ENCODE results near the gene PTPN22. TPM values are rescaled to one million over a fixed set of nuclear protein-coding genes. Genes with fewer than 3 reads are reported as not detected.

The PTPN22 gene
- under 0.01 and 0.44 TPM in 2 replicates for total RNA-seq

DNA sequence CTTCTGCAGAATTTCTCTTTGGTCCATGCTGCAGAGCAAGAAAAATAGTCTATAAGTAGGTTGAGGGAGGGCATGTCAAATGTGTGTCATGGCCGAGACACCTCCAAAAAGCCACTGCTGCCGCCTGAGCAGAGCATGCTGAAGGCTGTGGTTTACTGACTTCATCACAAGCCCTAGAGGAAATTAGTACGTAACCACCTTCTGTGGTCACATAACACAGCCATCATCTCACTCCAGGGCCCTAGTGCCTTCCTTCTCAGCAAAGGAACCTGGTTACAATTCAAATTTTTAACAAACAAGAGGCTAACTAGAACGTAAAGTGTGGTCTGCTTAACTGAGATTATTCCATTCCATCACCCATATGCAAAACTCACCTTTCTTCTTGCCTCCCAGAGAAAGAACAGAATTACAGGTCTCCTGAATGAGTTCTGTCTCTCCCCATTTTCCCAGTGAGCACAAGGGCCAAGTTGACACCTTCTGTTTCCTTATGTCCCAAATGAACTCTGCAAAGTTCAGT, at the start of gene PTPN22:
PTPN22 (minus strand) TSS at position 116 of the 517 bp plus-strand sequence.
- peak in 1 of 2 donors; percentile 72 for DNase-seq (ENCODE audit: low read depth in 2 of 2)

DNA sequence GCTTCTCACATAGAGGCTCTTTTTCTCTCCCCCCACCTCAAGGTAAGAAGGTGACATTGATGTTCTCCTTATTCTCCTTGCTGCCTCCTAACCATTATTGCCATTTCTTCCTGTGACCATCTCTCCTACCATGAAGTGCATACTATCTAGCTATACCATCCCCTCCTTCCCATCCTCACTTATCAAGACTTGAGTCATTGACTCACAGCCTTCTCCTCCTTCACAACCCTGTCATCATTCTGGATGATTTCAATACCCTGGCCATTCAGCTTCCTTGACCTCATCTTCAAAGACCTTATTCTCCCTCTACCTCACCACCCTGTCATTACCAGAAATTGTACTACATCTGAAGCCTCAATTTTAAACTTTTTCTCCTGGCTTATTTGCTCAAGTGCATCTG, 46.7 kb upstream of the PTPN22 start:
- no peak for DNase-seq (ENCODE audit: low read depth in 2 of 2)

DNA sequence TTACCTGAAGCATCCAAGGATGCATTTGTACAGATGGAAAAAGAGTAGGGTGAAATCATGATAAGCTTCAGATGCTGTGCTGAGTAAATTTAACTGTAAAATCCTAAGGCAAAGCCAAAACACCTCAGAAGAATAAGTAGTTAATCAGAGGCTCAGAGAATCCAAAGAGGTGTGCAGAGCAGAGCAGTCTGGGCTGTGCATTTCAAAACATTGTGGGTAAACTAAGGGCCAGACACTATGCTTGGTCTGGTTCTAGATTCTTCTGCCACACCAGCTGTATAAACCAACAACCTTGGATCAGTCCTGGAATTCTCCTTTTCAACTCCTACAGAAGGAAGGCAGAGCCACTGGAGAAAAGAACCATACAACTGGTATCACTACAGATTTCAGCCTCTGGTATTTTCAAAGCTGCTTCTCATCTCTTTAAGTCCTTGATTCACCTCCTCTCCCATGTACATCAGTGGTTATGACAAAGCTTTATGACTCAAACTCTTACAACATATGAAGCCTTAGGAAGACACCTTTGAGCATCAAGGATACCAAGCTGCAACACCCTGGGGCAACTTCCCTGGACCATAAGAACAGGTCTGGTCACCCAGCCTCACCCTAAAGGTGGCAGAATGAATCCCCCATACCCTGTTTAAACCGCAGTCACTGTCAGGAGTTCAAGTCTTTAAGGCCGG, 46.0 kb upstream of the PTPN22 start:
- DNase-seq (ENCODE audit: low read depth in 2 of 2) = no peak

DNA sequence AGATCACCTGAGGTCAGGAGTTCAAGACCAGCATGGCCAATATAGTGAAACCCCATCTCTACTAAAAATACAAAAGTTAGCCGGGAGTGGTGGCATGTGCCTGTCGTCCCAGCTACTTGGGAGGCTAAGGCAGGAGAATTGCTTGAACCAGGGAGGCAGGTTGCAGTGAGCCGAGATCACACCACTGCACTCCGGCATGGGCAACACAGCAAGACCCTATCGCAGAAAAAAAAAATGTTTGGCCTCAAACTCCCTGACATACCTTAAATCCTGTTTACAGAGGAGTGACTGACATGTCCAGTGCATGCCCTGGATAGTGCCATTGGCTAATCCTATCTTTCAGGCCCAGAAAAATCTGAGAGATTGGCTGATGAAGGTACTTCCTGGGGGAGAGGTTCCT, 45.5 kb upstream of the PTPN22 start:
- no peak for DNase-seq (ENCODE audit: low read depth in 2 of 2)

DNA sequence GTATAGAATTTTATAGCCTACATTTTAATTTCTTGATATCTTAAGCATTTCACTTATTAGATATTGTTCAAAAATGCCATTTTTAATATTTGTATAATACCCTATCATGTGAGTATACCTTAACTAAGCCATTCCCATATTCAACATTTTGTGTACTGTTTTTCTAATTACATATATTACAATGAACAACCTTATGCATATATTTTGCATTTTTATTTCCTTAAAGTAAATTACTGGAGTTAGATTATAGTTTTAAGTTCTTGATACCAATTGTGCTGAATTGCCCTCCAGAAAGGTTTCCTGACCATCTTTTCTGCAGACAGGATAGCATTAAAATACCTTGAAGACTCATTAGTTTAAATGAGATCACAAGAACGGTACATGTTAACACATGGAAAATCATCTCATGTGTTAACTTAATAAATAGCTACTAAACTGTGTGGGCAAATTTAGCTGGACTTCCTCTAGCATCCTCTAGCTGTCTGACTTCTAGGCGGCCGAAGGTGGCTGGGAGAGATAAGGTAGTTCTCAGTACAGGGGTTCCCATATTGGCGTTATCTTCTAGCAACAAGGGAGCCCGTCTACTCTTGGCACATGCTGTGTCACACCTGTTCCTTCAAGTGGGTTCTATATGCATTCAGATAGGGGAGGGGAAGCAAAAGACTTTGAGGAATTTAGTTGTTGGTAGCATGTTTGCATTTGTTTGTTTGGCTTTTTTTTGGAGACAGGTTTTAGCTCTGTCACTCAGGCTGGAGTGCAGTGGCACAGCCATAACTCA, 42.6 kb upstream of the PTPN22 start:
- no peak for DNase-seq (ENCODE audit: low read depth in 2 of 2)

DNA sequence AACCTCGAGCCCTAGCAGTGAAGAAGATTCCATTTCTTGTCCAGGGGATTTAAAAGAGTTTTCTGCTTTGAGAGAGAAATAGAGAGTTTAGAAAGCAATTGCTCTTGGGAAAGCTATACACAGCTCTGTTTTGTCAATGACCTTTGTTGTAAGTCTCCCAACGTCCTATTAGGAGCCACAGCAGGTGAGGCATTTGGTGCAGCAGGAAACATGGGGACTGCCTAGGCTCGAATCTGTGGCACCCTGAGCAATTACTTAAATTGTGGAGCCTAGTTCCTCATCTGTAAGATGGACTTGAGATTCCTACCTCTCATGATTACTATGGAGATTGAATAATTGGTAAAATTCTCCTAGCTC, 41.8 kb upstream of the PTPN22 start:
- DNase-seq (ENCODE audit: low read depth in 2 of 2) = no peak

DNA sequence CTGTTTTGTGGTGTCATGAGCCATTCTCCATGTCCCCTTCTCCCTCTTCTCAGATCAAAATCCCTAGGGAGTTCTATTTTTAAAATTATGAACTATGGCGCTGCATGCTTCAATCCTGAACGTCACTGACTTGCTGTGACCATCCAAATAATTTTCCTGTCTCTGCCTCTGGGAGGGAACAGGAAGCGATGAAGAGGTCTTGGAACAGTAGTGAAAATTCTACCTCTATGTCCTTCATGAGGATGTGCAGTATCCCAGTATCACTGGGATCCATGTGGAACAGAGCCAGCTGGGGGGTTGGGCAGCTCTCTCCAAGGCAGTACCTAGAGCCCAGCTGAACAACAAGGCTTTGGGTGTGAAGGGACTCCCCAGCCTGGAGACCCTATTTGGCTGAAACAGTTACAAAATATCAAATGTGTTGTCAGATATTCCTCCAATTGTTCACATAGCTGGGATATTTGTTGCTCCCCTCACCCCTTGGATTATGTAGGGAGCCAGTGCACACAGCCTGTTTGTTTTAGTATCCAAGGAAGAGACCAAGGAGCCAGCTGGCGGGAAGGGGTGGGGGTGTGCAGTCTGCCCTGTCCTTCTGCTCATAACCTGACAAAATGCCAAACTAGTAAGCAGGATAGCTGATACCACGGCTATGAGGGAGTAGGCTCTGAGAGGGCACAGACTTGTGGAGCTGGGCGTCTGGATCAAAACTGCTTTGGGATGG, 41.2 kb upstream of the PTPN22 start:
- DNase-seq (ENCODE audit: low read depth in 2 of 2) = peak in 1 of 2 donors; percentile 86

DNA sequence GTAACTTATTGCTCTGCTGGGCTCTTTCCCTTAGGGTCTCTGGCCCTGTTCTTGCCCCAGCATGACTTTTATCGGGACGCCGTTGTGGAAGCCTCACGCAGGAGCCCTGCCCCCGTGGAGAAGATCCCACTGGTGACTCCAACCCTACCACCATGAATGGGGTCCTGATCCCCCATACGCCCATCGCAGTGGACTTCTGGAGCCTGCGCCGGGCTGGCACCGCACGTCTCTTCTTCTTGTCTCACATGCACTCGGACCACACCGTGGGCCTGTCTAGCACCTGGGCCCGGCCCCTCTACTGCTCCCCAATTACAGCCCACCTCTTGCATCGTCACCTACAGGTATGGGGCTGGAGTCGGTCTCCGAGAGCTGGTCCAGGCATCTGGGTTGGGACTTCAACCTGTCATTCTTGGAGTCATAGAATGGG, 33.9 kb upstream of the PTPN22 start:
- no peak for DNase-seq (ENCODE audit: low read depth in 2 of 2)

DNA sequence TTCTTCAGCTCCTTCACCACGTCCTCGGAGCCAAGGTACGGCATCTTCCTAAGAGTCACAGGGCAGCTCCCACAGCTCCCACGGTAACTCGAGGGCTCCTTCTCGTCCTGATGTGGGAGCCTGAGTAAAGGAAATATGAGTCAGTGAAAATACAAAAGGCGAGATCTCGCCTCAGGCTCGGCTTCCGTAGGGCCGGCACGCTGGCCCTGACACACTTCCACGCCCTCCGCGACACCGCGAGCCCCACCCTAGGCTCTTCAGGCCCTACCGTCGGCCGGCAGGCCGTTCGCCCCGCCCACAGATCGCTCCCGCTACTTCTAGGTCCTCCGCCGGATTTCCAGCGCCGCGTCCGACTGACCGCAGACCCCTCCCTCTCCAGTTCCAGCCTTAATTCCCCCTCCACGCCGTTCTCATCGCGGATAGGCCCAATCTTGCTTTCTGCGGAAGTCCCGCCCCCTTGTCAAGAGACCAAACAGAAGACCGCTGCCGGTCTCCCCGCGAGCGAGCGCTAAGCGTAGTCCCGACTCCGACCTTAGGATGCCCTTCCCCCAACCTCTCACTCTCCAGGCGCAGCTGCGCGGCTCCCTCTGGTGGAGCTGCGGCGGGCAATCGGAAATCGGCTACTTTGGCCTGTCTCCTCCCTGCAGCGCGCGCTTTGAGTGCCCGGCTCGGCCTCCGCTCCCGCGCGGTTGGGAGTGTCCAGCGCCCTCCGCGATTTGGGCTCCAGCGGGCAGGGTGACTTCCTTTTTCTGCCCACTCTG, 33.3 kb upstream of the PTPN22 start, which contains the start of the genes AP4B1 and DCLRE1B:
AP4B1 (minus strand) TSS at position 126 of the 761 bp plus-strand sequence; CDS start at position 44, 82 bp downstream.
DCLRE1B (plus strand) TSS at position 653 of the 761 bp plus-strand sequence. CDS start 261 bp downstream, outside the sequence.
- peak; percentile 100 for DNase-seq (ENCODE audit: low read depth in 2 of 2)

DNA sequence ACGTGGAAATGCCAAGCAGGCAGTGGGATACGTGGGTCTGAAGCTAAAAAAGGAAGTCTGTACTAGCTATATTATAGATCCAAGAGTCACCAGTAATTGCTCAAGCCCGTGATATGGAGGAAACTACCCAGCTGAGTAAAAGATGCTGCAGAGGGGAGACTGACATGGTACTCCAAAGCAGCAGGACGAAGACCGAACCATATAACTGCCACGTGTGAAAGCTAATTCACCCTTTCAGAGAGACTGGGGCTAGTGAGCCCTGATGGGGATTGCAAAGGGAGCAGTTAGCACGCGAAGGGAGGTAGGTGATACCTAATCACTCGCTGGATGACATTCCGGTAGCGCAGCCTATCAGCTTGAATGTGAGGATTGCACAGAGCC, 32.8 kb upstream of the PTPN22 start:
- peak in 1 of 2 donors; percentile 64 for DNase-seq (ENCODE audit: low read depth in 2 of 2)

DNA sequence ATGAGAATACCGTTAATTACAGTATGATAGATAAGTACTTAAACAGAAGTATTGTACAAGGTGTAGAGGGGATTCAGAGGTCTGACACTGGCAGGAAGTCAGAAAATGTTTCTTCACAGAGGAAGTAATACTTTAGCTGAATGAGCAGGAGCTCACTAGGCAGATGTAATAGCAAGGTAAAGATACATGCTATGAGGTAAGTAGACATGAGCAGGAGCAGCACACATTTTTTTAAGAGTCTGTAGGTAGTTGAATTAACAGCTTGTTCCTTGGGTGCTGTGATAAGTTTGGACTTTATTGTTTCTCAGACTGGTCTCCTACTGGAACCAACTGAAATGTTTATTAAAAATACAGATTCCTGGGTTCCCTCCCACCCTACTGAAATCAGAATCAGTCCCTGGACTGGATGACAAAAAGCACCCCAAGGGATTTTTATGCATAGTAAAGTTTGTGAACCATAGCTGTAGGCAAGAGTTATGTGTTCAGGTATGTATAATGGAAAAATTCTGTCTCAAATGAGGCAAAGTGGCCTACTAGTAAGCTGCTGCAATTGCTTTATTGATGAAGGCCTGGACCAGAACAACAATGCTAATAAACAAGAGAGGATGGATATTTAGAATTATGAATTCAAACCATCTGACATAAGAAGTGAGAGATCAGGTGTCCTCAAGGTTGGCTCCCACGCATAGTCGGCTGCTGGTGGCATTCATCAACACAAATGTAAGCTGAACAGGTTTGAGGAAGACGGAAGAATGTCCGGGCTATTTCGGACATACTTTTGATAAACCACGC, 32.2 kb upstream of the PTPN22 start:
- DNase-seq (ENCODE audit: low read depth in 2 of 2) = no peak

DNA sequence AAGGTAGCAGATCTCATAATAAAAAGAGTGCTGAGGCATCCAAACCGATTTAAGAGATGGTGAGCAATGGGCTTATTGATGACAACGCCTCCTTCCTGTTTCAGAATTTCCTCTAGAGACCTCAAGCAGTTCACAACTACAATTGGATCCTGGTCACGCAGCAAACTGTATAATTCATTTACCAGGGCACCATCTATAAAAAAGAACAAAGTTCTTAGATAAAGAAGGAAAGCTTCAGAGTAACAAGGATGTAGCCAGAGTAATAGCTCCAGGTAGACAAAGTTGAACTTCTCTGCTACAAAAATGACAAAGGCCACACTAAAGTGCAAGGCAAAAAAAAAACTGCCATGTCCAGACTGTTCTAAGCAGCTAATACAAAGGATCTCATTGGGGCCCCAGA, 29.7 kb upstream of the PTPN22 start:
- no peak for DNase-seq (ENCODE audit: low read depth in 2 of 2)

DNA sequence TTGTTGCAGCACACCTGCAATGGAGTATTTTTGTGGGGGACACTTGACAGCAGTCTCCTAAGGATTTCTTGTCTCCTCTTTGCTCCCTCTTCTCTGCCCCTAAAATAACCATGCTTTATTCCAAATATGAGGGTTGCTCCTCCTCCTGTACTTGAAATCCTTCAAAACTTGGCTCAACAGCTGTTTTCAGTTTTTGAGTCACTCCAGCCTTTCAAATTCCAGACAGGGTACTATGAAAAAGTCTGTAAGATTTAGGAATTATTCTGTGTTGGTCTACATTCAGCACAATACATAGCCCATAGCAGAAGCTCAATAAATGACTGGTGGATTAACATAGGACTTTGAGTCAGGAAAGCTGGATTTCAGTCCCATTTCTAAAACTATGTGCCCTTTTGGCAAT, 27.6 kb upstream of the PTPN22 start:
- no peak for DNase-seq (ENCODE audit: low read depth in 2 of 2)

DNA sequence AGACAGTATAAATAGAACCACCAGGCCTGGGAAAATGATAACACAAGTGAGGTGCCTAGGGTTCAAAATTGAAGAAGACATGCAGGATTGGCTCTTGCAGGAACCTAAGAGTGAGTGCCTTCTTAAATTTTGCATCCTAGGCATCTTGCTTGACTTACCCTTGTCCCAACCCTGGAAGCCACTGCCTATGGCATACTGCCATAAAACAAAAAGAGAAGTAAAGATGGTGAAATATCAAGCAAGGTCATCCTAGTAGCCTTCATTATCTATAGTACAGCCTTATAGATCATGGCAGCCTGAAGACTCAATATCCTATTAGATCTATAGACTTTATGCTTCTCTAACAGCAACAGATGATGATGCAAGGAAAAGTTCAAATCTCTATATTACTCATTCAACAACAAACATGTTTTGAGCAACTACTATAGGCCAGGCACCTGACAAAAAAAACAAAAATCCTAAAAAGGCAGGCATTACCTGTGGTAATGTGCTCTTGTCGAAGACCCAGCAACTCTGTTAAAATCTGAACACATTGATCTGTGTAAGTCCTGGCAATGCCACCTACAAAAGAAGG, 26.8 kb upstream of the PTPN22 start:
- no peak for DNase-seq (ENCODE audit: low read depth in 2 of 2)

DNA sequence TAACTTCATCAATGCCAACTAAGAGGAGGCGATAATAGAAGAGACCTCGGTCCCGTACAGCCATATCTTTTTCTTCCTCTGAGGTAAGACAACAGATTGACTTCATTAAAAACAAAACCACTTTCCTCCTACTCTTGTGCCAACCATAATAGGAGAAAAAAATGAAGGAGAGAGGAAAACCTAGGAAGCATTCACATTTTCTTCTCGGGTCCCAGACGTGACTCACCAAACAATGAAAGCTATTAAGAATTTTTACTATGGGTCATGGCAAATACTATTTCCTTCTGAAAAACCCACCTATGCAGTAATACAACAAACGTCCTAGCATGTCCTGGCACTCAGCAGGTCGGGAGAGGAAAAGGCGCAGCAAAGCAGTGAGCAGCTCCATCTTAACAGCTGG, 24.4 kb upstream of the PTPN22 start:
- DNase-seq (ENCODE audit: low read depth in 2 of 2) = no peak

DNA sequence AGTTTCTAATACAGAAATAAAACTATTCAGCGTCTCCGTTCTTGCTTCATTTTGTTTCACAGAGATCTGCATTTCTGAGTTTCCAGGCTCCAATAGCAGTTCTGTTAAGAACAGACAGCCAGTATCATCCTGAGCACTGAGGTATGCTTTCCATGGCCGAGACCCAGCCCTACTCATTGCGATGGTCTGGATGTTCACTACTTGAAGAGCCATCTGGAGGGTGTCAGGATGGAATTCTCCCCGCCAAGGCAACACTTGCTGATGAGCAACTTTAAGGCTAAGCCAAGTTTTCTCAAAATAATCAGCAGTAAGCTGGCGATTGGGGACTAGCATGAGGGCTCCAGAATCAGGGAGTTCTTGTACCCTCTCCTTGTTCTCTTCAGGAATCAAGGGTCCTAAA, 23.6 kb upstream of the PTPN22 start:
- DNase-seq (ENCODE audit: low read depth in 2 of 2) = no peak

DNA sequence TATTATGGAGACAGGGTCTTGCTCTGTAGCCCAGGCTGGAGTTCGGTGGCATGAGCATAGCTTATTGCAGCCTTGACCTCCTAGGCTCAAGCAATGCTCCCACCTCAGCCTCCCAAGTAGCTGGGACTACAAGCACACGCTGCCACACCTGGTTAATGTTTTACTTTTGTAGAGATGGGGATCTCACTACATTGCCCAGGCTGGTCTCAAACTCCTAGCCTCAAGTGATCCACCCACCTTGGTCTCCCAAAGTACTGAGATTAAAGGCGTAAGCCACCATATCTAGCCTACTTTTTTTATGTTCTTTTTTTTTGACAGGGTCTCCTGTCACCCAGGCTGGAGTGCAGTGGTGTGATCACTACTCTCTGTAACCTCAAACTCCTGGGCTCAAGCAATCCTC, 21.8 kb upstream of the PTPN22 start:
- no peak for DNase-seq (ENCODE audit: low read depth in 2 of 2)

DNA sequence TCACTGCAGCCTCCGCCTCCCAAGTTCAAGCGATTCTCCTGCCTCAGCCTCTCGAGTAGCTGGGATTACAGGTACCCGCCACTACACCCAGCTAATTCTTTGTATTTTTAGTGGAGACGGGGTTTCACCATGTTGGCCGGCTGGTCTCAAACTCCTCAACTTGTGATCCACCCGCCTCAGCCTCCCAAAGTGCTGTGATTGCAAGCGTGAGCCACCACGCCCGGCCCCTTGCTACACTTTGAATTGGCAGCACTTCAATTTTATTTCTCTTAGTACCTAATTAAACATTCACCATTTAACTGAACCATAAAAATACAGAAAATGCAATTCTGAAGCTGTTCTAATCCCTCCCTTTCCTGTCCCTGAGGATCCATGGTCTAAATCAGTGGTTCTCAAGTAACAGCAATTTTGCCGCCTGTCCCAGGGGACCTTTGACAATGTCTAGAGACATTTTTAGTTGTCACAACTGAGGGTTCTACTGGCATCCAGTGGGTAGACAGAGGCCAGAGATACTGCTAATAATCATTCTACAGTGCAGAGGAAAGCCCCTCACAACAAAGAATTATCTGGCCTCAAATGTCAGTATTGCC, 20.2 kb upstream of the PTPN22 start:
- no peak for DNase-seq (ENCODE audit: low read depth in 2 of 2)

DNA sequence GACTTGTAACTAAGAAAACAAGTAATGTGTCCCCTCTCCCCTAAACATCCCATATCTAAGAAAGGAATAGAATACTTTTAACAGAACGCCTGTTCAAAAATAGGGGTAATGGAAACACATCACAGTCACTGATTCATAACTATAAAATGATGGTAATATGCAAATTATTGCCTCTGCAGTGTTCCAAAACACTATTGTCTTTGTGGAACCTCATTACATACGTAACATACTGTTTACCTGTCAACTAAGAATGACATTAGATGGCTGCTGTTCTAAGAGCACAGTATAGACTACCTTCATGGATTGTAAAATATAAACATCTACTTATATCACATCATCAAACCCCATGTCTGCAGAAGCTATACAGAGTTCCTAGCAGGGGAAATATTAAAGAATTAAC, 19.3 kb upstream of the PTPN22 start:
- no peak for DNase-seq (ENCODE audit: low read depth in 2 of 2)
